Measurements from ENCODE around the gene CNR2. TPM values are rescaled to one million over a fixed set of nuclear protein-coding genes. Genes with fewer than 3 reads are reported as not detected.

The CNR2 gene
- total and polyA plus RNA-seq, 2 experiments from 2014 or later = not detected

GRCh38 chr1:23836037-23836436 is 77.1 kb downstream of the CNR2 start:
- no peak overlapping the region for H3K4me3 ChIP-seq
- H3K4me3 Mint-ChIP-seq = no peak overlapping the region
- H3K27me3 ChIP-seq (ENCODE audit: insufficient read depth) = peaks cover 10% of the 10 kb centered on the region; the same call in 1 of the 2 replicates
- DNase-seq (ENCODE audit: low spot score) = no peak
- H2AFZ ChIP-seq = no peak overlapping the region
- no peaks in the 10 kb centered on the region for H3F3A ChIP-seq (replicated peaks; ENCODE audit: low read depth)
- no peak for ATAC-seq
- H3K4me2 ChIP-seq = no peak overlapping the region
- H4K20me1 ChIP-seq (replicated peaks; ENCODE audit: insufficient read depth) = no peaks in the 10 kb centered on the region
- H3K36me3 ChIP-seq (ENCODE audit: insufficient read depth) = no peaks in the 10 kb centered on the region
- H3K27ac Mint-ChIP-seq = no peak overlapping the region
- no peaks in the 10 kb centered on the region for H3K79me2 ChIP-seq (replicated peaks; ENCODE audit: insufficient read depth)
- peaks cover 8% of the 10 kb centered on the region for H3K4me1 Mint-ChIP-seq
- no peak overlapping the region for H3K27ac ChIP-seq (ENCODE audit: low read depth)
- H3K4me1 ChIP-seq (ENCODE audit: insufficient read depth) = no peaks in the 10 kb centered on the region; the same call in 1 of the 2 replicates
- H3K27me3 Mint-ChIP-seq (ENCODE audit: insufficient read depth, low read depth, poor library complexity) = peaks cover 10% of the 10 kb centered on the region
- no peaks in the 10 kb centered on the region for H3K9me2 ChIP-seq (ENCODE audit: insufficient read depth)
- TF ChIP-seq ZNF114 (CRISPR knock-in tag; IDR thresholded peaks at IDR 0.05) (no peak), NANOG (IDR thresholded peaks at IDR 0.05; ENCODE audit: borderline replicate concordance) (no peak), ZNF462 (CRISPR knock-in tag; IDR thresholded peaks at IDR 0.05) (no peak), ZNF331 (CRISPR knock-in tag; IDR thresholded peaks at IDR 0.05; ENCODE audit: low read depth) (no peak), EZH2phosphoT487 (IDR thresholded peaks at IDR 0.05; ENCODE audit: unreplicated experiment) (no peak), JUNB (IDR thresholded peaks at IDR 0.05; ENCODE audit: unreplicated experiment) (no peak), EZH2 (IDR thresholded peaks at IDR 0.05; ENCODE audit: low read depth, unreplicated experiment) (no peak), POLR2AphosphoS5 (IDR thresholded peaks at IDR 0.05; ENCODE audit: low read depth) (no peak), CTCF (conservative IDR thresholded peaks at IDR 0.05; ENCODE audit: low read depth in 2 of 2) (no peak), CREB1 (CRISPR knock-in tag; IDR thresholded peaks at IDR 0.05; ENCODE audit: low read depth) (no peak), STAT1 (IDR thresholded peaks at IDR 0.05; ENCODE audit: unreplicated experiment) (no peak)
- TF ChIP-seq, protein P1, sequence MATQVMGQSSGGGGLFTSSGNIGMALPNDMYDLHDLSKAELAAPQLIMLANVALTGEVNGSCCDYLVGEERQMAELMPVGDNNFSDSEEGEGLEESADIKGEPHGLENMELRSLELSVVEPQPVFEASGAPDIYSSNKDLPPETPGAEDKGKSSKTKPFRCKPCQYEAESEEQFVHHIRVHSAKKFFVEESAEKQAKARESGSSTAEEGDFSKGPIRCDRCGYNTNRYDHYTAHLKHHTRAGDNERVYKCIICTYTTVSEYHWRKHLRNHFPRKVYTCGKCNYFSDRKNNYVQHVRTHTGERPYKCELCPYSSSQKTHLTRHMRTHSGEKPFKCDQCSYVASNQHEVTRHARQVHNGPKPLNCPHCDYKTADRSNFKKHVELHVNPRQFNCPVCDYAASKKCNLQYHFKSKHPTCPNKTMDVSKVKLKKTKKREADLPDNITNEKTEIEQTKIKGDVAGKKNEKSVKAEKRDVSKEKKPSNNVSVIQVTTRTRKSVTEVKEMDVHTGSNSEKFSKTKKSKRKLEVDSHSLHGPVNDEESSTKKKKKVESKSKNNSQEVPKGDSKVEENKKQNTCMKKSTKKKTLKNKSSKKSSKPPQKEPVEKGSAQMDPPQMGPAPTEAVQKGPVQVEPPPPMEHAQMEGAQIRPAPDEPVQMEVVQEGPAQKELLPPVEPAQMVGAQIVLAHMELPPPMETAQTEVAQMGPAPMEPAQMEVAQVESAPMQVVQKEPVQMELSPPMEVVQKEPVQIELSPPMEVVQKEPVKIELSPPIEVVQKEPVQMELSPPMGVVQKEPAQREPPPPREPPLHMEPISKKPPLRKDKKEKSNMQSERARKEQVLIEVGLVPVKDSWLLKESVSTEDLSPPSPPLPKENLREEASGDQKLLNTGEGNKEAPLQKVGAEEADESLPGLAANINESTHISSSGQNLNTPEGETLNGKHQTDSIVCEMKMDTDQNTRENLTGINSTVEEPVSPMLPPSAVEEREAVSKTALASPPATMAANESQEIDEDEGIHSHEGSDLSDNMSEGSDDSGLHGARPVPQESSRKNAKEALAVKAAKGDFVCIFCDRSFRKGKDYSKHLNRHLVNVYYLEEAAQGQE (IDR thresholded peaks at IDR 0.05; ENCODE audit: unreplicated experiment) = no peak
- TF ChIP-seq, protein P2, sequence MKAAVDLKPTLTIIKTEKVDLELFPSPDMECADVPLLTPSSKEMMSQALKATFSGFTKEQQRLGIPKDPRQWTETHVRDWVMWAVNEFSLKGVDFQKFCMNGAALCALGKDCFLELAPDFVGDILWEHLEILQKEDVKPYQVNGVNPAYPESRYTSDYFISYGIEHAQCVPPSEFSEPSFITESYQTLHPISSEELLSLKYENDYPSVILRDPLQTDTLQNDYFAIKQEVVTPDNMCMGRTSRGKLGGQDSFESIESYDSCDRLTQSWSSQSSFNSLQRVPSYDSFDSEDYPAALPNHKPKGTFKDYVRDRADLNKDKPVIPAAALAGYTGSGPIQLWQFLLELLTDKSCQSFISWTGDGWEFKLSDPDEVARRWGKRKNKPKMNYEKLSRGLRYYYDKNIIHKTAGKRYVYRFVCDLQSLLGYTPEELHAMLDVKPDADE (IDR thresholded peaks at IDR 0.05) = no peak
- H3K9me3 Mint-ChIP-seq = no peaks in the 10 kb centered on the region
- no peaks in the 10 kb centered on the region for H3K36me3 Mint-ChIP-seq (ENCODE audit: low read depth)

Measured in GM23338 (cell line).